Fibroblast of pulmonary artery (primary cell): ENCODE data around the gene MTCL3.
A peak's percentile ranks its signal among the peaks of the same experiment; 100 is the strongest.

Experiments used
- DNase-seq: peaks from one replicate; pipeline ENCODE4 v3.0.0-alpha.2; 2010; ENCODE audit warnings: low read depth
- H3K4me3 ChIP-seq: replicated peaks from 2 replicates; pipeline ENCODE4 v1.5.1; 2011; ENCODE audit warnings: low read depth, mild to moderate bottlenecking, control low read depth, low read length, moderate library complexity
- CTCF ChIP-seq: IDR thresholded peaks from 2 replicates; pipeline ENCODE4 v1.5.1; 2011; ENCODE audit warnings: mild to moderate bottlenecking, control low read depth, low read length, inconsistent platforms; ENCODE audit errors: missing control alignments

The MTCL3 gene

GRCh38 chr6:127550403-127550802 lies 31.3 kb upstream of the MTCL3 start:
- peak; percentile 43 for DNase-seq
- TF ChIP-seq CTCF: no peak
- H3K4me3 ChIP-seq: no peak overlapping the region

GRCh38 chr6:127547904-127548649 lies 28.9 kb upstream of the MTCL3 start:
- peak; percentile 31 for DNase-seq
- no peak overlapping the region for H3K4me3 ChIP-seq
- TF ChIP-seq CTCF: peak; percentile 33

GRCh38 chr6:127547215-127547614 lies 28.1 kb upstream of the MTCL3 start:
- TF ChIP-seq CTCF: peak; percentile 42
- peak; percentile 28 for DNase-seq
- no peak overlapping the region for H3K4me3 ChIP-seq

- peak; percentile 60 for DNase-seq
- TF ChIP-seq CTCF: peak; percentile 33
- no peak overlapping the region for H3K4me3 ChIP-seq
These were observed 20.1 kb upstream of the MTCL3 start for GRCh38 chr6:127539272-127539671.

- TF ChIP-seq CTCF: no peak
- DNase-seq: no peak
- no peak overlapping the region for H3K4me3 ChIP-seq
These were observed 19.7 kb upstream of the MTCL3 start for GRCh38 chr6:127538750-127539264.

- DNase-seq: no peak
- no peak overlapping the region for H3K4me3 ChIP-seq
- no peak for TF ChIP-seq CTCF
These were observed 14.6 kb upstream of the MTCL3 start for GRCh38 chr6:127533736-127534135.

- DNase-seq: peak; percentile 63
- no peak for TF ChIP-seq CTCF
- H3K4me3 ChIP-seq: no peak overlapping the region
These were observed 13.9 kb upstream of the MTCL3 start for GRCh38 chr6:127533011-127533410.
